Stomach (tissue), 9 donors: ENCODE results near the gene ARHGEF4. TPM values are rescaled to one million over a fixed set of nuclear protein-coding genes. Genes with fewer than 3 reads are reported as not detected.

Source experiments
- DNase-seq, 2 donors: peaks; one replicate each; pipeline versions ENCODE4 v3.0.0 to v3.0.0-alpha.2; 2013 to 2019
- H3K27ac ChIP-seq, 5 donors: fragments of 200-600 bp in 4 of 5; sonication (generic) in 4 of 5; one replicate each; pipeline ENCODE4 v1.5.1; 2013 to 2019; ENCODE audit warnings: mild to moderate bottlenecking in 1 of 5, moderate library complexity in 1 of 5
- H3K27me3 ChIP-seq, 3 donors: fragments of 200-600 bp; sonication (generic); one replicate each; pipeline ENCODE4 v1.5.1; 2017 to 2019; ENCODE audit warnings: mixed run types in 1 of 3
- H3K36me3 ChIP-seq, 4 donors: fragments of 200-600 bp; sonication (generic); 1 replicate in 3 of 4; 2 replicates in 1 of 4; pipeline ENCODE4 v1.5.1; 2016 to 2019
- H3K4me1 ChIP-seq, 4 donors: fragments of 200-600 bp; sonication (generic); one replicate each; pipeline ENCODE4 v1.5.1; 2016 to 2019
- H3K4me3 ChIP-seq, 4 donors: fragments of 200-600 bp; sonication (generic) in 3 of 4; one replicate each; pipeline ENCODE4 v1.5.1; 2016 to 2019; ENCODE audit warnings: mild to moderate bottlenecking in 1 of 4
- H3K9me3 ChIP-seq, 4 donors: fragments of 200-600 bp; sonication (generic); one replicate each; pipeline ENCODE4 v1.5.1; 2016 to 2019
- EP300 ChIP-seq: sonication (generic); formaldehyde crosslinking; IDR thresholded peaks from one replicate; pipeline ENCODE4 v1.6.1; 2017; ENCODE audit warnings: antibody characterized with exemption
- POLR2A ChIP-seq, 4 donors: fragments of 450-650 bp; IDR thresholded peaks; one replicate each; pipeline ENCODE4 v1.6.1; 2016; ENCODE audit warnings: antibody characterized with exemption in 4 of 4, control low read depth in 2 of 4, mild to moderate bottlenecking in 1 of 4, moderate library complexity in 1 of 4
- POLR2AphosphoS5 ChIP-seq, 3 donors: sonication (generic); formaldehyde crosslinking; IDR thresholded peaks; one replicate each; pipeline ENCODE4 v1.6.1; 2016; ENCODE audit warnings: antibody characterized with exemption in 3 of 3
- WGBS, 5 donors: extraction: QIAGEN DNeasy Blood & Tissue Kit in 3 of 5; methylation state at CpG; one replicate each; pipeline versions ENCODE4 v1.1.5 to v1.1.7; 2013 to 2018; 5-methylcytosine and 5-hydroxymethylcytosine counted together
- intact Hi-C: fragments of 100-400 bp; cut with DNase I; formaldehyde crosslinking; loops from one replicate; pipeline ENCODE4 v1.15.1; 2023; ENCODE audit warnings: low total_unique reads
- polyA plus RNA-seq, 3 donors: library from polyadenylated mRNA; stranded (reverse); fragments of 200-250 nt; gene quantifications; one replicate each; pipeline ENCODE4 v1.2.3, GENCODE V29; 2013
- total RNA-seq, 5 donors: library from RNA; depleted of rRNA; stranded (reverse); fragments of >200 nt; gene quantifications; one replicate each; pipeline versions ENCODE4 v1.1.0 to v1.2.3, GENCODE V29; 2014 to 2016
- TF ChIP-seq, protein P1 (sequence below), 7 experiments: fragments of 450-650 bp in 4 of 7; fragments of 200-600 bp in 3 of 7; sonication (generic) in 3 of 7; IDR thresholded peaks; one replicate each; pipeline ENCODE4 v1.5.1; 2016 to 2019; ENCODE audit warnings: antibody characterized with exemption in 7 of 7, control low read depth in 2 of 7, mild to moderate bottlenecking in 1 of 7
- donor health status: healthy with polysubstance abuse.
- donor health status: Bipolar disorder and iron deficiency.
- donor health status: healthy.

Gene ARHGEF4
- total and polyA plus RNA-seq, 8 donors = 1.4 to 32.3 (median 11.2) TPM; not detected in 1

DNA sequence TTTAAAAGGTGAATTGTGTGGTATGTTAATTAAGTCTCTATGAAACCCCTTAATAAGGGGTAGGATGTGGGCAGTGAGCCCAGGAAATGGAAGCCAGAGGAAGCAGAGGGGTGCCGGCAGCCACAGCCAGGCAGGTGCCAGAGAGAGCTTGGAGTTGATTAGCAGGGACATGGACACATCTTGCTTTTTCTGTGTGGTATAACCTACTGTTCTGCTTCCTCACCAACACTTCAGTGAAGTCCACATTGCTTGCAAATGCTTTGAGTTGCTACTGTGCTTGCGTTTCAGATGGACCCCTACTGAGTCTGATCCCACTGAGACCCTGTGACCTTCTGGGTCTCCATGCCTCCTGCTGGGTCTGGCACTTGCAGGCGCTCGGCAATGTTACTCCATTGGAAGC lies 30.3 kb upstream of the ARHGEF4 start:
- Histone ChIP-seq H3K27ac (no peak overlapping the region), H3K9me3 (no peaks in the 10 kb centered on the region), H3K4me3 (no peak overlapping the region), H3K4me1 (no peaks in the 10 kb centered on the region), H3K27me3 (peaks cover 0 to 8% (median 0%) of the 10 kb centered on the region in 3 donors), H3K36me3 (no peaks in the 10 kb centered on the region)
- no peak for DNase-seq
- WGBS, 5 donors = 55 to 68% (median 57%) methylated on average over 4 of the region's 4 CpGs
- TF ChIP-seq POLR2A (IDR thresholded peaks at IDR 0.05) (no peak), POLR2AphosphoS5 (IDR thresholded peaks at IDR 0.05) (no peak), EP300 (no peak)
- TF ChIP-seq, protein P1, sequence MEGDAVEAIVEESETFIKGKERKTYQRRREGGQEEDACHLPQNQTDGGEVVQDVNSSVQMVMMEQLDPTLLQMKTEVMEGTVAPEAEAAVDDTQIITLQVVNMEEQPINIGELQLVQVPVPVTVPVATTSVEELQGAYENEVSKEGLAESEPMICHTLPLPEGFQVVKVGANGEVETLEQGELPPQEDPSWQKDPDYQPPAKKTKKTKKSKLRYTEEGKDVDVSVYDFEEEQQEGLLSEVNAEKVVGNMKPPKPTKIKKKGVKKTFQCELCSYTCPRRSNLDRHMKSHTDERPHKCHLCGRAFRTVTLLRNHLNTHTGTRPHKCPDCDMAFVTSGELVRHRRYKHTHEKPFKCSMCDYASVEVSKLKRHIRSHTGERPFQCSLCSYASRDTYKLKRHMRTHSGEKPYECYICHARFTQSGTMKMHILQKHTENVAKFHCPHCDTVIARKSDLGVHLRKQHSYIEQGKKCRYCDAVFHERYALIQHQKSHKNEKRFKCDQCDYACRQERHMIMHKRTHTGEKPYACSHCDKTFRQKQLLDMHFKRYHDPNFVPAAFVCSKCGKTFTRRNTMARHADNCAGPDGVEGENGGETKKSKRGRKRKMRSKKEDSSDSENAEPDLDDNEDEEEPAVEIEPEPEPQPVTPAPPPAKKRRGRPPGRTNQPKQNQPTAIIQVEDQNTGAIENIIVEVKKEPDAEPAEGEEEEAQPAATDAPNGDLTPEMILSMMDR (IDR thresholded peaks at IDR 0.05) = no peak
- intact Hi-C loops = no loop called here

DNA sequence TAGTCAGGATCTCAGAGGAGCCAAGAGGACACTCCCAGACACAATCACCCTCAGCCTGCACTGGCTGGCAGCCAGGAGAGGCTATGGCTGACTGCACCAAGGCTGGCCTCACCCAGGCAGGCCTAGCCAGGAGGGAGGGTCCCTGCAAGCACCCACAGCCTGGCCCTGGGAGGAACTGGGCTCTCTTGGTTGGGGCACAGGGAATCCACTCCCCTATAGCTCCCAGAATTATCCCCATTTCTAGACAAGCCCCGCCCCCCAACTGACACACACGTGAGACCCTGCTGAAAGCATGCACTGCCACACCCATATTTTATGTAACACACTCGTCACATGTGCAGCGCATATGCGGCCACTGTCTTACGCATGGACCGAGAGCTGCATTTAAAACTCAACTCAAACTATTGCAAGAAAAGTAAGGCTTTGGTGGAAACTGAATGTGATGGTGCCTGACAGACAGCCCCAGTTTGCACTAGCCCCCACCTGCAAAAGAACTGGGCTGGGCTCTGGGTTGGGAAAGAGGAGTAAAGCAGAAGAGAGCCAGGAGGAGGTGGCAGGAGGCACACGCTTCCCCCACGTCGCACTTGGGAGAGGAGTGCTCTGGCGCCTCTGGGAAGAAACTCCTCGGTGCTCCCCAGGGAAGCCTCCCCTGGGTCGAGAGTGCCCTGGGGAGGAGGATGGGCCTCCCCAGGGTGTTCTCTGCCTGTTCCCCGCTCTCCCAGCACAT lies 28.9 kb upstream of the ARHGEF4 start:
- WGBS, 5 donors = 62 to 72% (median 66%) methylated on average over 11 to 14 of the region's 14 CpGs

DNA sequence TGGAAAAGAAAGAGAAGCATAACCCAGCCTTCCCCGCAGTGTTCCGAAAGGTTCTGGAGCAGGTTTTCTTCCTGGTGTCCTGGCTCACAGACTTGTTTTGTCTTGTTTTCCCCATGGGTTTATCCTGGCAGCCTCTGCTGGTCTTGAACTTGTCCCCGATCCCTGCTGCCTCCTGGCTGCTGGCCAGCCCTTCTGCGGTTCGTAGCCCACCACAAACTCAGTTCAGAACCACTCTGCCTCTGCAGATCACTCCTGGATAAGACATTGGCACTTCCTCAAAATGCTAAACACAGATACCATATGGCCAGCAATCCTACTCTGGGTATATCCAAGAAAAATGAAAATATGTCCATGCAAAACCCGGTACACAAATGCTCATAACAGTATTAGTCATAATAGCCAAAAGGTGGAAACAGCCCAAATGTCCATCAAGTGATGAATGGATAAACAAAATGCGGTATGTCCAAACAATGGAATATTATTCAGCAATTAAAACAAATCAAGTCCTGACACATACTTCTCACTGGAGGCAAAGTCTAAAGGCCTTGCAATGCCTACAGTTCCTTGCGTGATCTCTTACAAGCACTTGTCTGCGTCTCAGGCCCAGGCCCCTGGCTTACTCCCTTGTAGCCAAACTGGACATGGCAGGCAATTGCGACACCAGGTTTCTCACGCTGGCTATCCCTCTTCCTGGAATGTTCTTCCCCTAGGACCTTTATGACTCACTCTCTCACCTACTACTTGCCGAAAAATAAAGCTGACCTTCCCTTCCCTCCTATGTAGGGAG lies 28.0 kb upstream of the ARHGEF4 start:
- intact Hi-C loops = no loop called here
- 74 to 85% (median 83%) methylated on average over 12 of the region's 12 CpGs for WGBS, 5 donors
- Histone ChIP-seq H3K4me1 (no peaks in the 10 kb centered on the region), H3K27ac (no peak overlapping the region), H3K27me3 (peaks cover 0 to 8% (median 0%) of the 10 kb centered on the region in 3 donors), H3K4me3 (no peak overlapping the region), H3K36me3 (no peaks in the 10 kb centered on the region), H3K9me3 (no peaks in the 10 kb centered on the region)
- DNase-seq = no peak
- TF ChIP-seq POLR2A (IDR thresholded peaks at IDR 0.05) = no peak
- TF ChIP-seq, protein P1 (IDR thresholded peaks at IDR 0.05) = no peak

More for the DNA sequence above, 28.9 kb upstream of the ARHGEF4 start:
- no peaks in the 10 kb centered on the region for H3K9me3 ChIP-seq
- H3K36me3 ChIP-seq = no peaks in the 10 kb centered on the region
- no peaks in the 10 kb centered on the region for H3K4me1 ChIP-seq
- TF ChIP-seq, protein P1 (IDR thresholded peaks at IDR 0.05) = no peak
- TF ChIP-seq EP300 = no peak
- TF ChIP-seq POLR2AphosphoS5 (IDR thresholded peaks at IDR 0.05) = no peak
- no peak for TF ChIP-seq POLR2A (IDR thresholded peaks at IDR 0.05)
- intact Hi-C loops = no loop called here
- peaks cover 0 to 8% (median 0%) of the 10 kb centered on the region in 3 donors for H3K27me3 ChIP-seq
- H3K4me3 ChIP-seq = no peak overlapping the region
- no peak overlapping the region for H3K27ac ChIP-seq
- no peak for DNase-seq

DNA sequence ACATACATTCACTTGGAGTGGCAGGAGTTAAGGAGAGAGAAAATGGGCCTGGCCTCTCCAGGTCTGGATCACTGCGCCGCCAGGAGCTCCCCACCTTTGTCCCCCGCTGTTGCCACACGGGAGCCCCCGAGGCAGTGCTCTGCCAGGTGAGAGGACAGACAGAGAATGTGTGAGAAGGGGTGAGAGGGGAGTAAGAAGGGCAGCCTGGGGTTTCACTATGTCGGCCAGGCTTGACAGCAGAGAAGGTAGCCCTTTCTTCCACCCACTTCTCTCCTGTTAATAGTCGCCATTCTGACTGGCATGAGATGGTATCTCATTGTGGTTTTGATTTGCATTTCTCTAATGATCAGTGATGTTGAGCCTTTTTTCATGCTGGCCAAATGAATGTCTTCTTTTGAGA lies 26.2 kb upstream of the ARHGEF4 start:
- 47 to 59% (median 55%) methylated on average over 7 of the region's 7 CpGs for WGBS, 5 donors
- H3K27ac ChIP-seq = no peak overlapping the region
- intact Hi-C loops = no loop called here

More for the DNA sequence above, 26.2 kb upstream of the ARHGEF4 start:
- Histone ChIP-seq H3K9me3 (no peaks in the 10 kb centered on the region), H3K4me3 (no peak overlapping the region), H3K27me3 (peaks cover 0 to 17% (median 0%) of the 10 kb centered on the region in 3 donors), H3K4me1 (no peaks in the 10 kb centered on the region), H3K36me3 (no peaks in the 10 kb centered on the region)
- TF ChIP-seq POLR2A (IDR thresholded peaks at IDR 0.05) (no peak), EP300 (no peak), POLR2AphosphoS5 (IDR thresholded peaks at IDR 0.05) (no peak)
- TF ChIP-seq, protein P1 (IDR thresholded peaks at IDR 0.05) = no peak
- DNase-seq = no peak
